ENCODE data around the gene SERAC1. TPM values are rescaled to one million over a fixed set of nuclear protein-coding genes. Genes with fewer than 3 reads are reported as not detected.
"Not testable (repeated sequence)": the region's sequence is repeated elsewhere in the genome, so short reads cannot be mapped to it uniquely, and the experiment has no call there.

SERAC1 gene
- polyA plus RNA-seq, 3 donors: 4.3 to 5.1 (median 4.4) TPM

GRCh38 chr6:158185729-158186456 is 17.8 kb upstream of the SERAC1 start:
- no peak overlapping the region for H2AFZ ChIP-seq (ENCODE audit: insufficient read depth, low read depth, low read length, poor library complexity, severe bottlenecking)
- DNase-seq: no peak
- H3K36me3 ChIP-seq (replicated peaks in 1 of 2; ENCODE audit: control insufficient read depth in 1 of 2, insufficient read depth in 2 of 2, low read length in 2 of 2): peaks cover 0 to 3% of the 10 kb centered on the region in 2 donors
- H3K79me2 ChIP-seq (ENCODE audit: insufficient read depth, low read length): no peaks in the 10 kb centered on the region
- no peak overlapping the region for H3K9ac ChIP-seq (ENCODE audit: insufficient read depth, low read length, poor library complexity, severe bottlenecking)
- no peaks in the 10 kb centered on the region for H3K9me3 ChIP-seq (replicated peaks in 1 of 2; ENCODE audit: control insufficient read depth in 1 of 2, insufficient read depth in 1 of 2, low read length in 2 of 2)
- Mint-ChIP-seq H3K27me3 (ENCODE audit: low read depth in 3 of 3) (no peaks in the 10 kb centered on the region), H3K9me3 (peaks cover 0 to 14% (median 7%) of the 10 kb centered on the region in 7 donors), H3K36me3 (peaks cover 30 to 36% of the 10 kb centered on the region in 2 donors), H3K4me3 (no peak overlapping the region), H3K27ac (no peak overlapping the region), H3K4me1 (peaks cover 2% of the 10 kb centered on the region)
- H3K4me2 ChIP-seq (replicated peaks; ENCODE audit: extremely low read depth, low read length, poor library complexity, severe bottlenecking): no peak overlapping the region
- no peaks in the 10 kb centered on the region for H3K27me3 ChIP-seq (ENCODE audit: control insufficient read depth in 2 of 2, insufficient read depth in 2 of 2, low read length in 2 of 2)
- no peak for TF ChIP-seq CTCF (IDR thresholded peaks at IDR 0.05)
- no peaks in the 10 kb centered on the region for H4K20me1 ChIP-seq (ENCODE audit: insufficient read depth, low read length)
- no peak overlapping the region for H3K27ac ChIP-seq (ENCODE audit: low read depth in 1 of 2, low read length in 2 of 2)
- H3K4me1 ChIP-seq (ENCODE audit: control insufficient read depth in 1 of 2, insufficient read depth in 2 of 2, low read length in 2 of 2): no peaks in the 10 kb centered on the region
- intact Hi-C loops (cut with micrococcal nuclease): no loop called here
- WGBS (ENCODE audit: insufficient coverage): 0% methylated on average over 1 of the region's 8 CpGs
- no peak overlapping the region for H3K4me3 ChIP-seq (replicated peaks in 1 of 3; ENCODE audit: low read depth in 2 of 3, low read length in 3 of 3)

- no peak overlapping the region for H2AFZ ChIP-seq (ENCODE audit: insufficient read depth, low read depth, low read length, poor library complexity, severe bottlenecking)
- H3K9me3 Mint-ChIP-seq: peaks cover 8 to 20% (median 14%) of the 10 kb centered on the region in 7 donors
- H3K27me3 ChIP-seq (ENCODE audit: control insufficient read depth in 2 of 2, insufficient read depth in 2 of 2, low read length in 2 of 2): no peaks in the 10 kb centered on the region
- DNase-seq: no peak
- no peak overlapping the region for H3K27ac Mint-ChIP-seq
- peaks cover 43 to 44% of the 10 kb centered on the region in 2 donors for H3K36me3 Mint-ChIP-seq
- H3K9ac ChIP-seq (ENCODE audit: insufficient read depth, low read length, poor library complexity, severe bottlenecking): no peak overlapping the region
- intact Hi-C loops (cut with micrococcal nuclease): no loop called here
- TF ChIP-seq CTCF (IDR thresholded peaks at IDR 0.05): no peak
- H3K27me3 Mint-ChIP-seq (ENCODE audit: low read depth in 3 of 3): no peaks in the 10 kb centered on the region
- peaks cover 0 to 3% of the 10 kb centered on the region in 2 donors for H3K36me3 ChIP-seq (replicated peaks in 1 of 2; ENCODE audit: control insufficient read depth in 1 of 2, insufficient read depth in 2 of 2, low read length in 2 of 2)
- H3K4me2 ChIP-seq (replicated peaks; ENCODE audit: extremely low read depth, low read length, poor library complexity, severe bottlenecking): no peak overlapping the region
- no peaks in the 10 kb centered on the region for H3K4me1 ChIP-seq (ENCODE audit: control insufficient read depth in 1 of 2, insufficient read depth in 2 of 2, low read length in 2 of 2)
- no peaks in the 10 kb centered on the region for H3K79me2 ChIP-seq (ENCODE audit: insufficient read depth, low read length)
- H3K4me3 ChIP-seq (replicated peaks in 1 of 3; ENCODE audit: low read depth in 2 of 3, low read length in 3 of 3): no peak overlapping the region
- no peak overlapping the region for H3K27ac ChIP-seq (ENCODE audit: low read depth in 1 of 2, low read length in 2 of 2)
- peaks cover 2% of the 10 kb centered on the region for H3K4me1 Mint-ChIP-seq
- no peak overlapping the region for H3K4me3 Mint-ChIP-seq
- no peaks in the 10 kb centered on the region for H3K9me3 ChIP-seq (replicated peaks in 1 of 2; ENCODE audit: control insufficient read depth in 1 of 2, insufficient read depth in 1 of 2, low read length in 2 of 2)
- no peaks in the 10 kb centered on the region for H4K20me1 ChIP-seq (ENCODE audit: insufficient read depth, low read length)
Observed at GRCh38 chr6:158184608-158185007, 16.5 kb upstream of the SERAC1 start.

- 92% methylated on average over 15 of the region's 16 CpGs for WGBS (ENCODE audit: insufficient coverage)
- Mint-ChIP-seq H3K27ac (peak overlapping the region in 1 of 7 donors; percentile 26), H3K9me3 (peaks cover 8 to 23% (median 17%) of the 10 kb centered on the region in 7 donors), H3K36me3 (peaks cover 44 to 48% of the 10 kb centered on the region in 2 donors)
- H3K27me3 ChIP-seq (ENCODE audit: control insufficient read depth in 2 of 2, insufficient read depth in 2 of 2, low read length in 2 of 2); H4K20me1 ChIP-seq (ENCODE audit: insufficient read depth, low read length); H3K4me1 ChIP-seq (ENCODE audit: control insufficient read depth in 1 of 2, insufficient read depth in 2 of 2, low read length in 2 of 2); H3K4me3 Mint-ChIP-seq; intact Hi-C loops (cut with micrococcal nuclease); H3K79me2 ChIP-seq (ENCODE audit: insufficient read depth, low read length); H3K9me3 ChIP-seq (replicated peaks in 1 of 2; ENCODE audit: control insufficient read depth in 1 of 2, insufficient read depth in 1 of 2, low read length in 2 of 2); H3K36me3 ChIP-seq (replicated peaks in 1 of 2; ENCODE audit: control insufficient read depth in 1 of 2, insufficient read depth in 2 of 2, low read length in 2 of 2); H3K4me2 ChIP-seq (replicated peaks; ENCODE audit: extremely low read depth, low read length, poor library complexity, severe bottlenecking); H3K4me1 Mint-ChIP-seq; H2AFZ ChIP-seq (ENCODE audit: insufficient read depth, low read depth, low read length, poor library complexity, severe bottlenecking); DNase-seq; H3K27ac ChIP-seq (ENCODE audit: low read depth in 1 of 2, low read length in 2 of 2); H3K9ac ChIP-seq (ENCODE audit: insufficient read depth, low read length, poor library complexity, severe bottlenecking); H3K4me3 ChIP-seq (replicated peaks in 1 of 3; ENCODE audit: low read depth in 2 of 3, low read length in 3 of 3); H3K27me3 Mint-ChIP-seq (ENCODE audit: low read depth in 3 of 3): not testable (repeated sequence)
Observed at GRCh38 chr6:158183174-158183972, 15.3 kb upstream of the SERAC1 start.

Data from CD14-positive monocyte (primary cell).